Prostate gland (tissue), 2 donors: ENCODE results near the gene AFF2.

Experiments used
- POLR2A ChIP-seq: fragments of 450-650 bp; IDR thresholded peaks from one replicate; pipeline ENCODE4 v1.6.1; 2016; ENCODE audit warnings: antibody characterized with exemption, mild to moderate bottlenecking
- TF ChIP-seq, protein P1 (sequence below), 4 experiments: fragments of 200-600 bp in 2 of 4; fragments of 450-650 bp in 2 of 4; sonication (generic) in 2 of 4; IDR thresholded peaks; 1 replicate in 3 of 4; 2 replicates in 1 of 4; pipeline ENCODE4 v1.5.1; 2016 to 2019; ENCODE audit warnings: antibody characterized with exemption in 4 of 4, mild to moderate bottlenecking in 2 of 4, moderate library complexity in 2 of 4

DNA sequence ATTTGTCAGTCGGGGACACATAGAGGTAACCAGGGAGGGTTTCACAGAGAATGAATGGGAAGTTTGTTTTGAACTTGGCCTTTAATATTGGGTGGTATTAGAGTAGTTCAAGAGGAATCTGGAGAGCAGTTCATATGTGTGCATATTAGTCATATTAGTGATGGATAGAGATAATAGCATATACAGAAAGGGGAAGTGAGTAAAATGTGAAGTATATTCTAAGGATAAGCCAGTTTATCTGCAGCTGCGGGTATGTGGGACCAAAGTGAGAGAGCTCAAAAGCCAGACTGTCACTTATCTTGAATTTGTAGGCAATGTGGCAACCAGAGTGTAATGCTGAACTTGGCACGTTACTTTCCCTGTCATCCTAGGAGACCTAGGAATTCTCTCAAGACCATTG, 169.9 kb downstream of the AFF2 start:
- TF ChIP-seq POLR2A: no peak
- TF ChIP-seq, protein P1, sequence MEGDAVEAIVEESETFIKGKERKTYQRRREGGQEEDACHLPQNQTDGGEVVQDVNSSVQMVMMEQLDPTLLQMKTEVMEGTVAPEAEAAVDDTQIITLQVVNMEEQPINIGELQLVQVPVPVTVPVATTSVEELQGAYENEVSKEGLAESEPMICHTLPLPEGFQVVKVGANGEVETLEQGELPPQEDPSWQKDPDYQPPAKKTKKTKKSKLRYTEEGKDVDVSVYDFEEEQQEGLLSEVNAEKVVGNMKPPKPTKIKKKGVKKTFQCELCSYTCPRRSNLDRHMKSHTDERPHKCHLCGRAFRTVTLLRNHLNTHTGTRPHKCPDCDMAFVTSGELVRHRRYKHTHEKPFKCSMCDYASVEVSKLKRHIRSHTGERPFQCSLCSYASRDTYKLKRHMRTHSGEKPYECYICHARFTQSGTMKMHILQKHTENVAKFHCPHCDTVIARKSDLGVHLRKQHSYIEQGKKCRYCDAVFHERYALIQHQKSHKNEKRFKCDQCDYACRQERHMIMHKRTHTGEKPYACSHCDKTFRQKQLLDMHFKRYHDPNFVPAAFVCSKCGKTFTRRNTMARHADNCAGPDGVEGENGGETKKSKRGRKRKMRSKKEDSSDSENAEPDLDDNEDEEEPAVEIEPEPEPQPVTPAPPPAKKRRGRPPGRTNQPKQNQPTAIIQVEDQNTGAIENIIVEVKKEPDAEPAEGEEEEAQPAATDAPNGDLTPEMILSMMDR (IDR thresholded peaks at IDR 0.05): no peak
